CD14-positive monocyte (primary cell): ENCODE data around the gene ANKLE1. TPM values are rescaled to one million over a fixed set of nuclear protein-coding genes. Genes with fewer than 3 reads are reported as not detected.
A peak's percentile ranks its signal among the peaks of the same experiment; 100 is the strongest.

Source experiments
- DNase-seq, 3 donors: peaks; one replicate each; pipeline ENCODE4 v3.0.0-alpha.2; 2011 to 2022
- H2AFZ ChIP-seq: 2 replicates; pipeline ENCODE4 v1.6.0; 2012; ENCODE audit warnings: mild to moderate bottlenecking, low read depth, low read length, inconsistent platforms; ENCODE audit not compliant: insufficient read depth, poor library complexity, severe bottlenecking
- H3K27ac ChIP-seq, 2 donors: 1 replicate in 1 of 2; 2 replicates in 1 of 2; pipeline ENCODE4 v1.5.1; 2012 to 2013; ENCODE audit warnings: low read length in 2 of 2, control low read depth in 1 of 2, inconsistent platforms in 1 of 2, low read depth in 1 of 2, mild to moderate bottlenecking in 1 of 2
- H3K27me3 ChIP-seq, 2 donors: one replicate each; pipeline versions ENCODE4 v1.6.0 to v1.6.1; 2011 to 2013; ENCODE audit warnings: low read length in 2 of 2; ENCODE audit not compliant: control insufficient read depth in 2 of 2, insufficient read depth in 2 of 2
- H3K36me3 ChIP-seq, 2 donors: replicated peaks in 1 of 2; 1 replicate in 1 of 2; 2 replicates in 1 of 2; pipeline versions ENCODE4 v1.5.1 to v1.6.1; 2012 to 2013; ENCODE audit warnings: low read length in 2 of 2, control low read depth in 1 of 2, inconsistent platforms in 1 of 2, mild to moderate bottlenecking in 1 of 2; ENCODE audit not compliant: insufficient read depth in 2 of 2, control insufficient read depth in 1 of 2
- H3K4me1 ChIP-seq, 2 donors: 1 replicate in 1 of 2; 2 replicates in 1 of 2; pipeline versions ENCODE4 v1.5.1 to v1.6.1; 2012 to 2013; ENCODE audit warnings: low read length in 2 of 2, control low read depth in 1 of 2, inconsistent platforms in 1 of 2, mild to moderate bottlenecking in 1 of 2, moderate library complexity in 1 of 2; ENCODE audit not compliant: insufficient read depth in 2 of 2, control insufficient read depth in 1 of 2
- H3K4me2 ChIP-seq: replicated peaks from 2 replicates; pipeline ENCODE3; 2012; ENCODE audit warnings: low read length, moderate library complexity, mild to moderate bottlenecking; ENCODE audit not compliant: poor library complexity, severe bottlenecking; ENCODE audit errors: extremely low read depth
- H3K4me3 ChIP-seq, 3 experiments: fragments of 200-600 bp in 1 of 3; sonication (generic) in 1 of 3; replicated peaks in 1 of 3; 1 replicate in 2 of 3; 2 replicates in 1 of 3; pipeline ENCODE4 v1.5.1; 2011 to 2013; ENCODE audit warnings: low read length in 3 of 3, mild to moderate bottlenecking in 3 of 3, control low read depth in 2 of 3, low read depth in 2 of 3, inconsistent platforms in 1 of 3, moderate library complexity in 1 of 3
- H3K79me2 ChIP-seq: 2 replicates; pipeline ENCODE4 v1.6.0; 2012; ENCODE audit warnings: mild to moderate bottlenecking, control low read depth, inconsistent platforms, low read length, moderate library complexity; ENCODE audit not compliant: insufficient read depth
- H3K9ac ChIP-seq: 2 replicates; pipeline ENCODE4 v1.6.0; 2017; ENCODE audit warnings: low read length, mild to moderate bottlenecking; ENCODE audit not compliant: insufficient read depth, poor library complexity, severe bottlenecking
- H3K9me3 ChIP-seq, 2 donors: replicated peaks in 1 of 2; 1 replicate in 1 of 2; 2 replicates in 1 of 2; pipeline versions ENCODE4 v1.5.1 to v1.6.1; 2012 to 2013; ENCODE audit warnings: low read length in 2 of 2, control low read depth in 1 of 2; ENCODE audit not compliant: control insufficient read depth in 1 of 2, insufficient read depth in 1 of 2
- H4K20me1 ChIP-seq: 2 replicates; pipeline ENCODE4 v1.6.0; 2012; ENCODE audit warnings: mild to moderate bottlenecking, low read length, control low read depth, moderate library complexity; ENCODE audit not compliant: insufficient read depth
- H3K27ac Mint-ChIP-seq, 7 donors: one replicate each; pipeline ENCODE4 v1.8.0; 2020; ENCODE audit warnings: mild to moderate bottlenecking in 7 of 7, mixed read lengths in 7 of 7, moderate library complexity in 6 of 7, inconsistent platforms in 2 of 7
- H3K27me3 Mint-ChIP-seq, 3 donors: one replicate each; pipeline ENCODE4 v1.8.0; 2021 to 2022; ENCODE audit warnings: low read depth in 3 of 3, mild to moderate bottlenecking in 3 of 3, mixed read lengths in 3 of 3, moderate library complexity in 3 of 3, inconsistent platforms in 1 of 3
- H3K36me3 Mint-ChIP-seq, 2 donors: one replicate each; pipeline ENCODE4 v1.8.0; 2020; ENCODE audit warnings: mixed read lengths in 2 of 2, inconsistent platforms in 1 of 2, mild to moderate bottlenecking in 1 of 2
- H3K4me1 Mint-ChIP-seq: one replicate; pipeline ENCODE4 v1.8.0; 2020; ENCODE audit warnings: mild to moderate bottlenecking, mixed read lengths
- H3K4me3 Mint-ChIP-seq, 2 donors: one replicate each; pipeline ENCODE4 v1.8.0; 2020; ENCODE audit warnings: mild to moderate bottlenecking in 2 of 2, mixed read lengths in 2 of 2, moderate library complexity in 1 of 2
- H3K9me3 Mint-ChIP-seq, 7 donors: one replicate each; pipeline ENCODE4 v1.8.0; 2020 to 2022; ENCODE audit warnings: mixed read lengths in 7 of 7, mild to moderate bottlenecking in 6 of 7, moderate library complexity in 6 of 7, inconsistent platforms in 2 of 7
- WGBS: methylation state at CpG from one replicate; pipeline ENCODE4 v1.1.5; 2013; ENCODE audit warnings: missing lambda C conversion rate; ENCODE audit not compliant: insufficient coverage; 5-methylcytosine and 5-hydroxymethylcytosine counted together
- intact Hi-C, 2 donors: fragments of 100-400 bp; cut with micrococcal nuclease; formaldehyde crosslinking; loops; one replicate each; pipeline versions ENCODE4 v1.15.0 to v1.15.1; 2023
- polyA plus RNA-seq, 3 donors: library from polyadenylated mRNA; depleted of rRNA in 1 of 3; unstranded in 2 of 3; stranded (reverse) in 1 of 3; fragments of 300-500 nt in 2 of 3; fragments of >200 nt in 1 of 3; fragmentation: Illumina TruSeq in 2 of 3; gene quantifications; 1 replicate in 2 of 3; 2 replicates in 1 of 3; pipeline ENCODE4 v1.2.3, GENCODE V29; 2012 to 2021
- TF ChIP-seq, protein P1 (sequence below): fragments of 200-600 bp; IDR thresholded peaks from one replicate; pipeline ENCODE4 v1.8.0; 2022; ENCODE audit warnings: antibody characterized with exemption, mild to moderate bottlenecking

ANKLE1 gene
- polyA plus RNA-seq, 3 donors, result 1.3 to 8.5 (median 2.2) TPM

DNA sequence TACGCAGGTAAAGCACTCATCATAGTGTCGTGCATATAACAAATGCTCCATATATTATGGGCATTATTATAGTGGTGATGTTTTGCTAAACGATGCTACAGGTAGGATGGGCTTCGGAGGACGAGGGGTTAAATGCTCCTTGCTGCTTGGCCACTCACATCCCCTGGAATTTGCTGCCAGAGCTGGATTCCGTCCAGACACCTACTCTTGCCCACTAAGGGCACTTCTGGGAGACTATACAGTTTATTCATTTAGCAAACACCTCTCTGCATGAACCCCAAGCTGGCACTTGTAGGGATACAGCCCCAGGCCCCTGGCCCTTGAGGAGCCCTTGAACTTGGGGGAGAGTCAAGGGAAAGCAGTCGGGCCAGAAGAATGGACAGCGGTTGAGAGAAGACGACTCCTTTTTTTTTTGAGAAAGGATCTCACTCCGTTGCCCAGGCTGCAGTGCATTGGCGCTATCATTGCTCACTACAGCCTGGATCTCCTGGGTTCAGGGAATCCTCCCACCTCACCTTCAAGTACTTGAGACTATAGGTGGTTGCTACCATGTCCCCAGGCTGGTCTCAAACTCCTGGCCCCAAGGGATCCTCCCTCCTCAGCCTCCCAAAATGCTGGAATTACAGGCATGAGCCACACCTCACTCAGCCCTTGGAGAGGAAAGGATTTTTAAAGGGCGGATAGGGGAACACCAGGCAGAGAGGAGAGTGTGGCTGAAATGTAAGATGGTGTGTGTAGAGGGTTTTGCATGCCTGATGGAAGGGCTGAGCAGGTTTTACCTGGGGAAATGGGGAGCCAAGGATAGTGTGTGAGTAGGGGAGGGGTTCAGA is 22.9 kb downstream of the ANKLE1 start:
- H3K27me3 ChIP-seq, result no peaks in the 10 kb centered on the region
- H3K27ac ChIP-seq, result peak overlapping the region in 1 of 2 donors; percentile 82
- H3K4me1 ChIP-seq, result peaks cover 44 to 52% of the 10 kb centered on the region in 2 donors
- peaks cover 0 to 2% of the 10 kb centered on the region in 2 donors for H3K36me3 ChIP-seq
- peak overlapping the region in 1 of 3 experiments; percentile 76 for H3K4me3 ChIP-seq
- no peak for DNase-seq
- Mint-ChIP-seq H3K27me3 (peaks cover 0 to 3% (median 0%) of the 10 kb centered on the region in 3 donors), H3K9me3 (peaks cover 0 to 1% (median 0%) of the 10 kb centered on the region in 7 donors), H3K4me3 (peak overlapping the region; percentile 86 to 90), H3K36me3 (peaks cover 5 to 15% of the 10 kb centered on the region in 2 donors), H3K4me1 (peaks cover 35% of the 10 kb centered on the region), H3K27ac (peak overlapping the region; percentile 67 to 93 (median 90))
- intact Hi-C loops, result loop anchor here in 1 of 2 donors (2.0 to 5.0 kb wide), 2 partner anchors 33 to 38 kb away; partner anchors contain the start of genes BABAM1 and GTPBP3
- H2AFZ ChIP-seq, result no peak overlapping the region
- TF ChIP-seq, protein P1, sequence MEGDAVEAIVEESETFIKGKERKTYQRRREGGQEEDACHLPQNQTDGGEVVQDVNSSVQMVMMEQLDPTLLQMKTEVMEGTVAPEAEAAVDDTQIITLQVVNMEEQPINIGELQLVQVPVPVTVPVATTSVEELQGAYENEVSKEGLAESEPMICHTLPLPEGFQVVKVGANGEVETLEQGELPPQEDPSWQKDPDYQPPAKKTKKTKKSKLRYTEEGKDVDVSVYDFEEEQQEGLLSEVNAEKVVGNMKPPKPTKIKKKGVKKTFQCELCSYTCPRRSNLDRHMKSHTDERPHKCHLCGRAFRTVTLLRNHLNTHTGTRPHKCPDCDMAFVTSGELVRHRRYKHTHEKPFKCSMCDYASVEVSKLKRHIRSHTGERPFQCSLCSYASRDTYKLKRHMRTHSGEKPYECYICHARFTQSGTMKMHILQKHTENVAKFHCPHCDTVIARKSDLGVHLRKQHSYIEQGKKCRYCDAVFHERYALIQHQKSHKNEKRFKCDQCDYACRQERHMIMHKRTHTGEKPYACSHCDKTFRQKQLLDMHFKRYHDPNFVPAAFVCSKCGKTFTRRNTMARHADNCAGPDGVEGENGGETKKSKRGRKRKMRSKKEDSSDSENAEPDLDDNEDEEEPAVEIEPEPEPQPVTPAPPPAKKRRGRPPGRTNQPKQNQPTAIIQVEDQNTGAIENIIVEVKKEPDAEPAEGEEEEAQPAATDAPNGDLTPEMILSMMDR, result no peak
- no peaks in the 10 kb centered on the region for H3K9me3 ChIP-seq
- WGBS, result 85% methylated on average over 4 of the region's 12 CpGs
- H3K79me2 ChIP-seq, result peaks cover 42% of the 10 kb centered on the region
- H3K9ac ChIP-seq, result no peak overlapping the region
- H4K20me1 ChIP-seq, result peaks cover 18% of the 10 kb centered on the region
- H3K4me2 ChIP-seq, result peak overlapping the region; percentile 80

DNA sequence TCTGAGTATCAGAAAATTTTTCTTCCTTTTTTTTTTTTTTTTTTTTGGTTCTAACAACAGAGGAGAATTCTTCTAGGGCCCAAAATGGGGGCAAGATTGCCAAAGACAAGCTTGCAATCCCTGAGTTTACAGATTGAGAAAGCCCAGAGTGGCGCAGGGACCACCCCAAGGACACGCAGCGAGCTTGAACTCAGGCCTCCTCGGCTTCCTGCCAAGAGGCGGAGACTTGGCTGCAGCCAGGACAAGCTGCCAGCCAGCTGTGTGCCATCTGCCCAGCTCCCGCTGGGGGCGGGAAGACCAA is 23.5 kb downstream of the ANKLE1 start:
- H3K4me1 ChIP-seq, result peaks cover 50 to 57% of the 10 kb centered on the region in 2 donors
- TF ChIP-seq, protein P1, result no peak
- WGBS, result 0% methylated on average over 7 of the region's 7 CpGs
- H3K27me3 ChIP-seq, result no peaks in the 10 kb centered on the region
- intact Hi-C loops, result loop anchor here in 1 of 2 donors (2.0 kb wide), 1 partner anchor 38 kb away; the partner anchor contains the start of gene BABAM1
- peak overlapping the region; percentile 80 for H3K4me2 ChIP-seq
- H3K36me3 ChIP-seq, result peaks cover 0 to 2% of the 10 kb centered on the region in 2 donors
- peak overlapping the region; percentile 86 to 90 for H3K4me3 Mint-ChIP-seq
- peaks cover 37% of the 10 kb centered on the region for H3K4me1 Mint-ChIP-seq
- H4K20me1 ChIP-seq, result peaks cover 22% of the 10 kb centered on the region
- H3K9me3 ChIP-seq, result no peaks in the 10 kb centered on the region
- peak overlapping the region; percentile 67 to 93 (median 90) for H3K27ac Mint-ChIP-seq
- no peak overlapping the region for H2AFZ ChIP-seq
- DNase-seq, result no peak
- H3K27me3 Mint-ChIP-seq, result peaks cover 0 to 3% (median 0%) of the 10 kb centered on the region in 3 donors
- H3K9ac ChIP-seq, result no peak overlapping the region
- H3K36me3 Mint-ChIP-seq, result peaks cover 5 to 11% of the 10 kb centered on the region in 2 donors
- H3K79me2 ChIP-seq, result peaks cover 48% of the 10 kb centered on the region
- peak overlapping the region in 2 of 3 experiments; percentile 75 to 76 for H3K4me3 ChIP-seq
- H3K27ac ChIP-seq, result peak overlapping the region in 1 of 2 donors; percentile 82
- peaks cover 0 to 1% (median 0%) of the 10 kb centered on the region in 7 donors for H3K9me3 Mint-ChIP-seq
